SK-N-SH (cell line): ENCODE data around the gene GPATCH1. TPM values are rescaled to one million over a fixed set of nuclear protein-coding genes. Genes with fewer than 3 reads are reported as not detected.

Source experiments
- CTCF ChIA-PET: fragments of 300-600, 350-600 bp; formaldehyde crosslinking; extraction: SDS; loops from one replicate; lab custom pipeline; 2021; lab: Yijun Ruan, JAX
- POLR2A ChIA-PET: fragments of 350-600 bp; sonication (Branson Sonifier 250); formaldehyde crosslinking; extraction: SDS; loops from one replicate; lab custom pipeline; 2020; ENCODE audit warnings: antibody characterized with exemption, inconsistent platforms; lab: Yijun Ruan, JAX
- DNase-seq: peaks from one replicate; pipeline ENCODE4 v3.0.0; 2012
- H2AFZ ChIP-seq: fragments of 200-600 bp; sonication (generic); 2 replicates; pipeline ENCODE4 v1.8.1; 2016; ENCODE audit warnings: antibody characterized with exemption, mild to moderate bottlenecking, low read depth
- H3F3A ChIP-seq: fragments of 200-600 bp; sonication (generic); replicated peaks from 2 replicates; pipeline ENCODE3; 2016; ENCODE audit warnings: antibody characterized with exemption, mild to moderate bottlenecking; ENCODE audit not compliant: insufficient read depth
- H3K27ac ChIP-seq, 2 experiments: fragments of 200-500 bp in 1 of 2; fragments of 200-600 bp in 1 of 2; sonication (Bioruptor generic) in 1 of 2; sonication (generic), shearing (Covaris generic) in 1 of 2; 2 replicates each; pipeline versions ENCODE4 v1.5.1 to v1.6.1; 2014 to 2016; ENCODE audit warnings: low read depth in 2 of 2, inconsistent platforms in 1 of 2, low read length in 1 of 2, mild to moderate bottlenecking in 1 of 2, mixed read lengths in 1 of 2
- H3K27me3 ChIP-seq: fragments of 200-600 bp; sonication (generic), shearing (Covaris generic); 2 replicates; pipeline ENCODE4 v1.6.1; 2016; ENCODE audit warnings: mixed run types; ENCODE audit not compliant: insufficient read depth
- H3K36me3 ChIP-seq, 2 experiments: fragments of 200-500 bp in 1 of 2; fragments of 200-600 bp in 1 of 2; sonication (Bioruptor generic) in 1 of 2; sonication (generic) in 1 of 2; replicated peaks in 1 of 2; 2 replicates each; pipeline versions ENCODE3 to v1.5.1; 2014 to 2016; ENCODE audit warnings: low read length in 1 of 2, mild to moderate bottlenecking in 1 of 2; ENCODE audit not compliant: insufficient read depth in 2 of 2, control insufficient read depth in 1 of 2
- H3K4me1 ChIP-seq, 2 experiments: fragments of 200-500 bp in 1 of 2; fragments of 200-600 bp in 1 of 2; sonication (Bioruptor generic) in 1 of 2; sonication (generic), shearing (Covaris generic) in 1 of 2; 2 replicates each; pipeline versions ENCODE4 v1.5.1 to v1.6.1; 2014 to 2016; ENCODE audit warnings: low read depth in 1 of 2, low read length in 1 of 2, mixed run types in 1 of 2; ENCODE audit not compliant: insufficient read depth in 2 of 2, control insufficient read depth in 1 of 2
- H3K4me2 ChIP-seq: fragments of 200-600 bp; sonication (generic), shearing (Covaris generic); 2 replicates; pipeline ENCODE4 v1.6.1; 2017; ENCODE audit warnings: mixed run types
- H3K4me3 ChIP-seq, 2 experiments: fragments of 200-500 bp in 1 of 2; fragments of 200-600 bp in 1 of 2; sonication (Bioruptor generic) in 1 of 2; sonication (generic), shearing (Covaris generic) in 1 of 2; 2 replicates each; pipeline versions ENCODE4 v1.5.1 to v1.8.1; 2014 to 2016; ENCODE audit warnings: low read depth in 2 of 2, inconsistent platforms in 1 of 2, low read length in 1 of 2, mild to moderate bottlenecking in 1 of 2, mixed read lengths in 1 of 2, moderate library complexity in 1 of 2
- H3K79me2 ChIP-seq: fragments of 200-600 bp; sonication (generic); 2 replicates; pipeline ENCODE4 v1.8.1; 2017; ENCODE audit warnings: mild to moderate bottlenecking; ENCODE audit not compliant: insufficient read depth
- H3K9ac ChIP-seq: fragments of 200-600 bp; sonication (generic); 2 replicates; pipeline ENCODE4 v1.6.1; 2017; ENCODE audit warnings: mixed run types
- H3K9me2 ChIP-seq: fragments of 200-600 bp; sonication (generic); 2 replicates; pipeline ENCODE4 v1.6.1; 2017; ENCODE audit warnings: mixed run types
- H3K9me3 ChIP-seq: fragments of 200-600 bp; sonication (generic); 2 replicates; pipeline ENCODE4 v1.6.1; 2017; ENCODE audit warnings: mixed run types, mild to moderate bottlenecking, moderate library complexity
- H4K20me1 ChIP-seq: fragments of 200-600 bp; sonication (generic); 2 replicates; pipeline ENCODE4 v1.6.1; 2017; ENCODE audit warnings: mild to moderate bottlenecking, mixed run types; ENCODE audit not compliant: insufficient read depth
- CHD2 ChIP-seq: fragments of 150-350 bp; IDR thresholded peaks from 2 replicates; pipeline ENCODE4 v1.6.1; 2018; ENCODE audit warnings: low read length; ENCODE audit not compliant: partially characterized antibody
- ELF1 ChIP-seq: IDR thresholded peaks from 2 replicates; pipeline ENCODE4 v1.4.0; 2012
- EZH2phosphoT487 ChIP-seq: fragments of 200-600 bp; sonication (generic); IDR thresholded peaks from 2 replicates; pipeline ENCODE4 v1.6.1; 2017; ENCODE audit warnings: low read depth, mixed run types, mild to moderate bottlenecking, antibody characterized with exemption, moderate library complexity, borderline replicate concordance
- FOSL2 ChIP-seq: IDR thresholded peaks from 2 replicates; pipeline ENCODE4 v1.4.0; 2012; ENCODE audit warnings: low read depth, mild to moderate bottlenecking, moderate library complexity, borderline replicate concordance
- FOXJ3 ChIP-seq: sonication (generic); formaldehyde crosslinking; IDR thresholded peaks from 2 replicates; pipeline ENCODE4 v1.5.1; 2020; ENCODE audit warnings: mild to moderate bottlenecking, missing genetic modification reagents
- GABPA ChIP-seq: IDR thresholded peaks from 2 replicates; pipeline ENCODE4 v1.4.0; 2012; ENCODE audit warnings: low read depth, mild to moderate bottlenecking
- GATA2 ChIP-seq: sonication (generic); formaldehyde crosslinking; IDR thresholded peaks from 2 replicates; pipeline ENCODE4 v1.5.0; 2020; ENCODE audit warnings: mild to moderate bottlenecking, missing genetic modification reagents
- IRF3 ChIP-seq: fragments of 150-350 bp; IDR thresholded peaks from 2 replicates; pipeline ENCODE4 v1.6.1; 2016; ENCODE audit warnings: mild to moderate bottlenecking, low read depth, low read length
- JUND ChIP-seq: IDR thresholded peaks from 2 replicates; pipeline ENCODE4 v1.4.0; 2012
- MAX ChIP-seq: IDR thresholded peaks from 2 replicates; pipeline ENCODE4 v1.4.0; 2012; ENCODE audit warnings: low read depth
- MEF2A ChIP-seq: IDR thresholded peaks from 2 replicates; pipeline ENCODE4 v1.4.0; 2012; ENCODE audit warnings: low read depth, borderline replicate concordance
- MXI1 ChIP-seq: IDR thresholded peaks from 2 replicates; pipeline ENCODE4 v1.6.1; 2012; ENCODE audit warnings: mild to moderate bottlenecking, low read depth, low read length, improper control_type of control experiment
- NFIC ChIP-seq: IDR thresholded peaks from 2 replicates; pipeline ENCODE4 v1.4.0; 2012; ENCODE audit warnings: borderline replicate concordance
- NRF1 ChIP-seq: IDR thresholded peaks from 2 replicates; pipeline ENCODE4 v1.6.1; 2012; ENCODE audit warnings: low read depth, mild to moderate bottlenecking, low read length
- PBX3 ChIP-seq: IDR thresholded peaks from 2 replicates; pipeline ENCODE4; 2012
- POLR2AphosphoS5 ChIP-seq: IDR thresholded peaks from 2 replicates; pipeline ENCODE4 v1.6.1; 2012; ENCODE audit warnings: low read depth, low read length
- RCOR1 ChIP-seq: fragments of 150-350 bp; IDR thresholded peaks from 2 replicates; pipeline ENCODE4 v1.6.1; 2017; ENCODE audit warnings: antibody characterized with exemption, low read length
- REST ChIP-seq: IDR thresholded peaks from 2 replicates; pipeline ENCODE4 v1.6.1; 2012; ENCODE audit warnings: mild to moderate bottlenecking, low read depth, low read length, moderate library complexity
- RXRA ChIP-seq: IDR thresholded peaks from 2 replicates; pipeline ENCODE4 v1.4.0; 2012; ENCODE audit warnings: low read depth, mild to moderate bottlenecking, borderline replicate concordance
- SIN3A ChIP-seq: IDR thresholded peaks from 2 replicates; pipeline ENCODE4 v1.6.1; 2012; ENCODE audit warnings: low read depth, mild to moderate bottlenecking, low read length, moderate library complexity, borderline replicate concordance
- SMC3 ChIP-seq: IDR thresholded peaks from 2 replicates; pipeline ENCODE4 v1.6.1; 2012; ENCODE audit warnings: low read depth, low read length, improper control_type of control experiment
- TCF12 ChIP-seq: IDR thresholded peaks from 2 replicates; pipeline ENCODE4 v1.4.0; 2012
- TEAD4 ChIP-seq: IDR thresholded peaks from 2 replicates; pipeline ENCODE4 v1.4.0; 2012; ENCODE audit warnings: mild to moderate bottlenecking, borderline replicate concordance; ENCODE audit not compliant: insufficient read depth
- USF1 ChIP-seq: IDR thresholded peaks from 2 replicates; pipeline ENCODE4 v1.4.0; 2012; ENCODE audit warnings: low read depth, borderline replicate concordance
- USF2 ChIP-seq: fragments of 150-350 bp; IDR thresholded peaks from 2 replicates; pipeline ENCODE4 v1.6.1; 2017; ENCODE audit warnings: antibody characterized with exemption, low read length, low read depth, borderline replicate concordance
- YY1 ChIP-seq: IDR thresholded peaks from 2 replicates; pipeline ENCODE4 v1.4.0; 2012; ENCODE audit warnings: low read depth, mild to moderate bottlenecking
- WGBS: methylation state at CpG from one replicate; pipeline ENCODE4 v1.1.6; 2017; ENCODE audit warnings: low lambda C conversion rate; 5-methylcytosine and 5-hydroxymethylcytosine counted together
- polyA plus RNA-seq, 3 experiments: library from polyadenylated mRNA; depleted of rRNA; stranded (reverse); fragments of >200 nt; gene quantifications; 2 replicates each; pipeline ENCODE4 v1.2.3, GENCODE V29; 2012

The GPATCH1 gene
- polyA plus RNA-seq, 1 of the 3 experiments (the other 2 are of a cell fraction): 5.9 TPM

- no peaks in the 10 kb centered on the region for H3K36me3 ChIP-seq
- H3K4me3 ChIP-seq: peak overlapping the region; percentile 80 to 81
- no peaks in the 10 kb centered on the region for H3K9me3 ChIP-seq
- no peaks in the 10 kb centered on the region for H3K27me3 ChIP-seq
- H3K4me1 ChIP-seq: peaks cover 0 to 19% of the 10 kb centered on the region in 2 experiments; a peak in 2 of 4 replicates
- peaks cover 17% of the 10 kb centered on the region for H3F3A ChIP-seq
- H2AFZ ChIP-seq: peak overlapping the region; percentile 89; the same call in 1 of the 2 replicates
- peak overlapping the region; percentile 80 for H3K9ac ChIP-seq
- CTCF ChIA-PET: interaction anchor here (0.6 to 4.4 kb wide), 28 partner anchors 9 to 919 kb away, joined by 3 to 27 read pairs (median 4); no protein-coding TSS in a partner anchor
- 1% methylated on average over 28 of the region's 65 CpGs for WGBS
- no peaks in the 10 kb centered on the region for H3K9me2 ChIP-seq
- no peaks in the 10 kb centered on the region for H4K20me1 ChIP-seq
- POLR2A ChIA-PET: interaction anchor here (0.6 to 3.0 kb wide), 15 partner anchors 7 to 495 kb away, joined by 3 to 21 read pairs (median 4); no protein-coding TSS in a partner anchor
- H3K4me2 ChIP-seq: peak overlapping the region; percentile 97
- H3K79me2 ChIP-seq: peaks cover 12% of the 10 kb centered on the region; the same call in 1 of the 2 replicates
- peak overlapping the region; percentile 83 to 98 for H3K27ac ChIP-seq
- DNase-seq: peak; percentile 97
- peak; percentile 90 for TF ChIP-seq ELF1
- TF ChIP-seq RCOR1: no peak
- TF ChIP-seq MAX: peak; percentile 73; the same call in 1 of the 2 replicates
- TF ChIP-seq USF2: no peak
- no peak for TF ChIP-seq USF1
- TF ChIP-seq REST: peak; percentile 50; the same call in 1 of the 2 replicates
- peak; percentile 75 for TF ChIP-seq MXI1
- TF ChIP-seq NFIC: no peak
- peak; percentile 62; the same call in 1 of the 2 replicates for TF ChIP-seq FOSL2
- no peak for TF ChIP-seq SMC3
- no peak for TF ChIP-seq TCF12
- peak; percentile 98 for TF ChIP-seq POLR2AphosphoS5
- no peak for TF ChIP-seq JUND
- no peak for TF ChIP-seq IRF3
- peak; percentile 96 for TF ChIP-seq NRF1
- TF ChIP-seq SIN3A: peak; percentile 51; the same call in 1 of the 2 replicates
- 0 out of 2 replicates have a peak, but pooled peaks have one; percentile 15 for TF ChIP-seq YY1
- TF ChIP-seq EZH2phosphoT487: no peak
- peak; percentile 77 for TF ChIP-seq GABPA
- no peak for TF ChIP-seq MEF2A
- no peak for TF ChIP-seq PBX3
- TF ChIP-seq TEAD4: peak; percentile 81
- no peak for TF ChIP-seq RXRA
- no peak for TF ChIP-seq GATA2 (CRISPR knock-in tag)
- TF ChIP-seq FOXJ3 (CRISPR knock-in tag): peak; percentile 6; the same call in 1 of the 2 replicates
- TF ChIP-seq CHD2: peak; percentile 70
These were observed 95.9 kb downstream of the GPATCH1 start for GRCh38 chr19:33176670-33177416.
